ENCODE measurements around the gene IGF2R.

IGF2R gene

DNA sequence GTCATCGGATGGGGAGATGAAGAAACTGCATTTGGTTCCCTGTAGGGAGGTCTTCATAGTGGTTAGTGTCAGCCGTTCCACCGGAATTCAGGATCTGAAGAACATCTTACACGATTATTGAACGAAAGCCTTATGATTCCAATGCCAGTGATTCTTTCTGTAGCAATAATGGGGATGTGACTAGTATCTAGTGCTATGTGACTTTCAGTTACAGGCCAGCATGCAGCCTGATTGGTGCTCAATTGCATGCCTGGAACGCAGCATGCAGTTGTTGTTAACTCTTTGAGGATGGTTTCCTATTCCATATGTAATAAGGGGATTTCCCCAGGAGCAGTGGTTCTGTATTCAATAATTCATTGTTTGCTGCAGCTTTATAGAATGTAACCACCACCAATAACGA lies 81.1 kb downstream of the IGF2R start:
- DNase-seq (ENCODE audit: extremely low read depth, low read depth), result no peak
- TF ChIP-seq, protein P1, sequence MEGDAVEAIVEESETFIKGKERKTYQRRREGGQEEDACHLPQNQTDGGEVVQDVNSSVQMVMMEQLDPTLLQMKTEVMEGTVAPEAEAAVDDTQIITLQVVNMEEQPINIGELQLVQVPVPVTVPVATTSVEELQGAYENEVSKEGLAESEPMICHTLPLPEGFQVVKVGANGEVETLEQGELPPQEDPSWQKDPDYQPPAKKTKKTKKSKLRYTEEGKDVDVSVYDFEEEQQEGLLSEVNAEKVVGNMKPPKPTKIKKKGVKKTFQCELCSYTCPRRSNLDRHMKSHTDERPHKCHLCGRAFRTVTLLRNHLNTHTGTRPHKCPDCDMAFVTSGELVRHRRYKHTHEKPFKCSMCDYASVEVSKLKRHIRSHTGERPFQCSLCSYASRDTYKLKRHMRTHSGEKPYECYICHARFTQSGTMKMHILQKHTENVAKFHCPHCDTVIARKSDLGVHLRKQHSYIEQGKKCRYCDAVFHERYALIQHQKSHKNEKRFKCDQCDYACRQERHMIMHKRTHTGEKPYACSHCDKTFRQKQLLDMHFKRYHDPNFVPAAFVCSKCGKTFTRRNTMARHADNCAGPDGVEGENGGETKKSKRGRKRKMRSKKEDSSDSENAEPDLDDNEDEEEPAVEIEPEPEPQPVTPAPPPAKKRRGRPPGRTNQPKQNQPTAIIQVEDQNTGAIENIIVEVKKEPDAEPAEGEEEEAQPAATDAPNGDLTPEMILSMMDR (IDR thresholded peaks at IDR 0.05; ENCODE audit: low read depth, low read length), result no peak

- no peak for DNase-seq (ENCODE audit: extremely low read depth, low read depth)
- TF ChIP-seq, protein P1 (IDR thresholded peaks at IDR 0.05; ENCODE audit: low read depth, low read length), result no peak
Measured at GRCh38 chr6:160051390-160051789, 82.5 kb downstream of the IGF2R start.

DNA sequence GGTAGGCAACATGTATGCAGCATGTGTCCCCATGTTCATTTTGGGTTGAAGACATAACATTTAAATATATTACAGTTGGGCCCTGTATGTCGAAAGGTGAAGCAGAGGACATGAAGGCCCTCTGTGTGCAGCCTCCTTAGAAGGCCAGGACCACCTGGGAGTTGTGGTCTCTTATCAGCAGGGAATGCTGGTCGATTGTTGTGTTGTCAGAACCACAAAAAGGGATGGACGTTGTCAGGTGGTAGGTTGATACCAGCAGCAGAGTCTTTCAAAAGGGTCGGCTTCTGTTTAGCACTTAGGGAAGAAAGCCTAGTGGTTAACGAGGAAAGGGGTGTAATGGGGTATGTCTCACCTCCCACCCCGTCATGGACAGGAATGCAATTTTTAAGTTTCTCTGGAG lies 85.4 kb downstream of the IGF2R start:
- TF ChIP-seq, protein P1 (IDR thresholded peaks at IDR 0.05; ENCODE audit: low read depth, low read length), result no peak
- DNase-seq (ENCODE audit: extremely low read depth, low read depth), result no peak

DNA sequence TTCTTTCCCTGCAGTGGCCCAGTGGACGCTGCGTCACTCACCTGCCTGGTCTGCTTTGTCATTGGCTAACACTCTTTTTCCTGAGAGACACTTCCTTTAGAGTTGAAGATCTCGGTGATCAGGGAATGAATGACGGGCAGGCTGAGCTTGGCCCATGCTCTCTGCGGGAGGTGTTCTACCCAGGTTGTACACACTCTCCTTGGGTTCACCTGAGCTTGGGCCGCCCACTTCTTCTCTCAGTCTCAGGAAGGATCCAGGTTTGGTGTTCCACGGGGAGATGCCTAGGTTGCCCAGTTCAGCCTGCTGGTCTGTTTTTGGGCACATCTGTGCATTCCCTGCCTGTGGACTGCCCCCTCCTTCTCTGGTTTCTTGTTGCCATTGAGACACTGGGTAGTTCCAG lies 86.0 kb downstream of the IGF2R start:
- TF ChIP-seq, protein P1 (IDR thresholded peaks at IDR 0.05; ENCODE audit: low read depth, low read length), result no peak
- DNase-seq (ENCODE audit: extremely low read depth, low read depth), result no peak

GRCh38 chr6:160055378-160055777 lies 86.5 kb downstream of the IGF2R start:
- no peak for DNase-seq (ENCODE audit: extremely low read depth, low read depth)
- TF ChIP-seq, protein P1 (IDR thresholded peaks at IDR 0.05; ENCODE audit: low read depth, low read length), result no peak

DNA sequence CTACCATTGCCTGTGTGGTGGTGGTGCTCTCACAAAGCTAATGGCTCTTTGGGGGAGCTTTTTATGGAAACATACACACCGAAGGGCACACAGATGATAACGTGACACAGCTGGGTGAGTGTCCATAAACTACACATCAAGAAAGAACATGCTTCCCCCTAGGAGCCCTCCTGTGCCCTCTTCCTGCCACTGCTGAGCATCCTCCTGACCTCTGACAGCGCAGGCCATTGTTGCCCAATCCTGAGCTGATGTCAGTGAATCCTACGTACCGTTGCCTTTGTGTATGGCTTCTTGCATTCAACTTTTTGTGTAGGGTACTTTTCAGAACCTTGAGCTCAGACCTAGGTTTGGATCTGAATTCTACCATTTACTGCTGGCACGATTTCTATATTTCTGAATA lies 86.9 kb downstream of the IGF2R start:
- DNase-seq (ENCODE audit: extremely low read depth, low read depth), result no peak
- TF ChIP-seq, protein P1 (IDR thresholded peaks at IDR 0.05; ENCODE audit: low read depth, low read length), result no peak

GRCh38 chr6:160057080-160057479 lies 88.2 kb downstream of the IGF2R start:
- TF ChIP-seq, protein P1 (IDR thresholded peaks at IDR 0.05; ENCODE audit: low read depth, low read length), result no peak
- DNase-seq (ENCODE audit: extremely low read depth, low read depth), result no peak

Measured in AG09319 (cell line).